HG02642 (cell line): ENCODE data around the gene DISP2.

Experiments
- ATAC-seq: cut with Tn5 transposase; IDR thresholded peaks from one replicate; pipeline ENCODE4 v1.9.1; 2021; ENCODE audit warnings: mild to moderate bottlenecking; ENCODE audit not compliant: unreplicated experiment, poor library complexity

DISP2 gene

DNA sequence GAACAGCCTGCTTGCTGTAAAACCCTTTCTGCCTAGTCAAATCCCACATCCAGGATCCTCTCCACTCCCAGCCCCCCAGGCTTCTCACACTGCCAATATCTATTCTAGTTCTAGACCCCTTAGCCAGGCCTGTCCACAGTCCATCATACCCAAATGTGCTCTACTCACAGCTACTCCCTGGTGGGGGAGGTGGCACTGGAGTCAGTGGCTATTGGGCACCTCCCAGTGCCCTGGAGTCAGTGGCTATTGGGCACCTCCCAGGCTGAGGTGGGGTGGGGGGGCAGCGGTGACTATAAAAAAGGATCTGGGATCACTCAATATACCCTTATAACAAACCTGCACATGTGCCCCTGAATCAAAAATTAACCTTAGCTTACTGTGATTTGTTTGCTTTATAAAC is 773 bp upstream of the DISP2 start:
- ATAC-seq = no peak

DNA sequence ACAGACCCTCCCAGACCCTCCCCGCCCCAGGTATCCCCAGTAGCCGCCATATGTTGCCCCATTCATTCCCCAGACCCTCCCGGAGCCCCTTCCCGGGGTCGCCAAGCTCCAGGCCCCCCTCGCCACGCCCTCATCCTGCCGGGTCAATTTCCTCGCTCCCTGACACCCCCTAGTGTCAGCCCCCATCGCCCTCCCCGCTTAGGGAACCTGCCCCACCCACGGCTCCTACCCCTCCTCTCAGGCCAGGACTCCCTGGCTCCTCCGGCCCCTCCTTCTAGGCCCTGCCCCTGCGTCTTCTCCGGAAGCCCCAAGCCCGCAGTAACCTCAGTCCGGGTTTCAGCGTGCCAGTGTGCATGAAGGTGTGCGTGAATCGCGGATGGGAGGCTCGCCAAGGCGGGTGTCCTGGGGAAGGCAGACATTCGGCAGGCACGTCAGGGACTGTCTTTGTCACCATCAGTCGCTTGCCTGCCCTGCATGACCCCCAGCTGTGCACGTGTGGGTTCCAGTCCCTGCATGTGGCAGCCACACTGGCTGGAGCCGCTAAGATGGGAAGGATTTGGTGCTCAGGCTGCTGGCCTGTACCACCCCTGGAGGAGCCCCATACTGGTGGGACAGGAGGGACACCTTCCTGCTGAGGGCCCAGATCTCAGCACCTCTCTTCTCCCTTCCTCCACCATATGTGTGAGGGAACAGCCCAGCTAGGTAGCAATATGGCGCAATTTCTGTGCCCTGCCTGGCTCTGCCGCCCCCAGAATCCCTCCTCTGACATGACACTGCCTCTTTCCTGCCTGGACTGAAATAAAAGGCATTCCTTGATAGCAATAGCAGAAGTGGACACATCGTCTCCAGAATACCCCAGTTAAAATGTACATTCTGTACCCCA is 693 bp downstream of the DISP2 start:
- ATAC-seq = no peak

DNA sequence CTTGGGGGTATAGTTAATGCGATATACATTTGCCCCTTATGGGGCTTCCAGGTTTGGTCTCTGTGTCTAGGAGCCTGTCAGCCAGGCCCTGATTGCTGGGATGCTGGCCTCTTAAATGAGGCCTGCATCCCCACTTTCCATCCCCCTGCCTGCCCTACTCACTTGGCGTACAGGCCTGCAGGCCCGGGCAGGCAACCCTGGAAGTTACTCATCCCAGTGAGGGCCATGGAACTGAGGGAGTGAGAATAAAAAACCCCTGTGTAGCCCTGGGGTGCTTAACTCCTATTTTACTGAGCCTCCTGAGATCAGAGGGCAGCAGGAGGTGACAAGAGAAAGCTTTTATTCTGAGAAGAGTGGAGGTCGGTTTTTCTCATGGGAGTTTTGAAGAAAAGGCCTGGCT is 2.0 kb downstream of the DISP2 start:
- ATAC-seq = no peak

DNA sequence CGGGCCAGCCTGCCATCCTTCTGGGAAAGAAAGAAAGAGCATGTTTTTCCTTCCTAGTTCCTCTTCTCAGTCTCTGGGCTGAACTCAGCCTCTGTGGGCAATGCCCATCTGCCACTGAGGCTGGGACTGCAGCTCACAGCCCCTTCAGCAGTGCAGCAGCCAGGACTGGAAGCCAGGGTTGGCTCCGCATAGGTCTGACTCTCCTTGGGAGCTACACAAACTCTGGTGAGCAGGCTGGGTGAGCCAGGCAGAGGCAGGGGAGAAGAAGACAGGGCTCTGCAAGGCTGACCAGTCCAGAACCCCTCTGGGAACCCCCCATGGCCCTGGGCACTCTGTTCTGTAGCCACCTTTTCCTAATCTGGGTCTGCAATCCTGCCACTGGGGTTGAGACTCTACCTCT is 3.6 kb downstream of the DISP2 start:
- no peak for ATAC-seq

DNA sequence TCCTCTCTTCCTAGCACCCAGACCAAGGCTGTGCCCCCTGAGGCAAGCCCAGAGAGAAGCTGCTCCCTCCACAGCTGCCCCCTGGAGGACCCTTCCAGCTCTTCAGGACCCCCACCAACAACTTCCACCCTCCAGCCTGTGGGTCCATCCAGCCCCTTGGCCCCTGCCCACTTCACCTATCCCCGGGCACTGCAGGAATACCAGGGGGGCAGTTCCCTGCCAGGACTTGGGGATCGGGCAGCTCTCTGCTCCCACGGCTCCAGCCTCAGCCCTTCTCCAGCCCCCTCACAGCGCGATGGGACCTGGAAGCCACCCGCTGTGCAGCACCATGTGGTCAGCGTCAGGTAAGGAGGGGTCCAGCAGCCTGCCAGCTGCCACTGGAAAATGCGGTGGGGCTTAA is 5.6 kb downstream of the DISP2 start:
- no peak for ATAC-seq

DNA sequence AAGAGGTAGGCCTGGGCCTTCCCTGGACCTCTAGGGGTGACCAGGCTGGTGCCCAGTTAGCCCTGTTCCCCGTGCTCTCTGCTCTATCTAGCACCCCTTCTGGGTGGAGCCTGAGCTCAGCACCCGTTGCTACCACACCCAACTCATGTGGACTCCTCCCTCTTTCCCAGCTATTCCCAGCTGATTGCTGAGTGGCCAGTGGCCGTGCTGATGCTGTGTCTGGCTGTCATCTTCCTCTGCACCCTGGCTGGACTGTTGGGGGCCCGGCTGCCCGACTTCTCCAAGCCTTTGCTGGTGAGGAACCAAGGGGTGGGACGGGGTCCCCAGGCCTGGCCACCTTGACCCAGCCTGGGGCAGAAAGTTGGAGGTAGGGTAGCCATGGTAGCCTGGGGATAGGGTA is 6.2 kb downstream of the DISP2 start:
- no peak for ATAC-seq

DNA sequence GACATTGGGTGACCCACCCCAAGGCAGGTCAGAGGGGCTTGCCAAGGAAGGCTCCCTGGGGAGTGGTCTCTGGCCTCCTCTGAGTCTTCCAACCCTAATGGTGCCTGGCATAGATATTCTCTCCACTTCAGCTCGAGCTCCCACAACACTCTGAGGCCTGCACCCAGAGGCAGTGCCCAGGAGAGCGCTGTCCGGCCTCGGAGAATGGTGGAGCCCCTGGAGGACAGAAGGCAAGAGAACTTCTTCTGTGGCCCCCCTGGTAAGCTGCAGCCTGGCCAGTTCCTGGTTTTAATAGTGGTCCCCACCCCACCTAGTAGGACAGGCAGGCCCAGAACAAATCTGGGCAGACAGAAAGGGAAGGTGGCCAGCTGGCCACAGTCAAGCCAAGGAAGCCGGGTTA is 7.0 kb downstream of the DISP2 start:
- no peak for ATAC-seq

DNA sequence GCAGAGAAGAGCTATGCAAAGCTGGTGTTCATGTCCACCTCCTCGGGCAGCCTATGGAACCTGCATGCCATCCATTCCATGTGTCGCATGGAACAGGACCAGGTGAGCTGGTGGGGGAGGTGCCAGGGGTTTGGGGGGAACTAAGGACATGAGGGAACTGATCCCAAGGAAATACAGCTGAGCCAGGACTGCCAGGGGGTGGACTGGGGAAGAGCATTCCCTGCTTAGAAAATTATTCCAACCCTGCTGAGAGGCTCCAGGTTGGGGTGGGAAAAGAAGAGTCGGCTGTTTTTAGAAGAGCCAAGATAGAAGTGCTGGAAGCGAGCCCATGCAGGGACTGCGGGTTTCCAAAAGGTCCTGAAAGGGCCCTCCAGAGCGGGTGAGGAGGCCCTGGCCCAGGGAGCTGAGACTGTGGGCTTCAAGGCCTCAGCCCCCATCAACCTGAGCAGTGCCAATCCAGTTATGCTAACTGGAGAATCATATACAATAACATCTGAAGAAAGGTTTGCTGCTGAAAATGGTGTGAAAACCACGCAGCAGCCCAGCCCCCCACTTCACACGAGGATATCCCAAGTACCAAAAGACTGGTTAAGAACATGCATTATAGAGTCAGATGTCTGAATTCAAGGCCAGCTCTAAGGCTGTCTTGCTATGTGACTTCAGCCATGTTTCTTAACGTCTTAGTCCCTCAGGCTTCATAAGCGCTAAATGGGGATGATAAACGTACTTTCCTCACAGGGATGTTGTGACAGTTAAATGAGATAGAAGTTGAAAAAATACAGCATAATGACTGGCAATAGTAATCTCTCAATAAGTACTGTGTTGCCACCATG is 7.8 kb downstream of the DISP2 start:
- ATAC-seq = no peak

DNA sequence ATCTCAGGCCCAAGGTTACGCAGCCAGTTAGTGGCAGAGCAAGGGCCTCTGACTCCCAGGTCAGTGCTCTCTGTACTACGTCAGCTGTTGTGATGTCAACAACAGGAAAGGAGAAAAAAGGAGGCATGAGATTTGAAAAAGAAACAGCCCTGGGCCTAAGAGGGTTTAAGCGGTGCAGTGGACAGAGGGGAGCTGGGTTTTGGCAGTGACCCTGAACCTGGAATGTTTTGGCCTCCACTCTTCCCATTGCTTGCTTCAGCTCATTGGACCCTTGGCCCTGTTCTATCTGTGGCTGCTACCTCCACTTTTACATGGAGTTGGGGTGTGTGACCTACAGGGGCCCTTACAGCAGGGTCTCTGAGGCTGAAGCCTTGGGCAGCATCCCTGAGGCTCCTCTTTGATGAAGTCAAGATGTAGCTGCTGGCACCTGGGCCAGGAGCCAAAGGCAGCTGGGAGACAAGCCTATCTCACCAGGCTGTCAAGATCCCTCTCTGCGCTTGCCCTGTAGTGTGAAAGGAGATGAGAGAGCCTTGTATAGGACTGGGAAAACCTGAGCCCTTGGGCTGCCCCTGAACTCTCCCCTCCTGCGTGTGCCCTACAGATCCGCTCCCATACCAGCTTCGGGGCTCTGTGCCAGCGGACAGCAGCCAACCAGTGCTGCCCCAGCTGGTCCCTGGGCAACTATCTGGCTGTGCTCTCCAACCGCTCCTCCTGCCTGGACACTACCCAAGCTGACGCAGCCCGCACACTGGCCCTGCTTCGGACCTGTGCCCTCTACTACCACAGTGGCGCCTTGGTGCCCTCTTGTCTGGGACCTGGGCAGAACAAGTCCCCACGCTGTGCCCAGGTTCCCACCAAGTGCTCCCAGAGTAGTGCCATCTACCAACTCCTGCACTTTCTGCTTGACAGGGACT is 8.7 kb downstream of the DISP2 start:
- no peak for ATAC-seq

DNA sequence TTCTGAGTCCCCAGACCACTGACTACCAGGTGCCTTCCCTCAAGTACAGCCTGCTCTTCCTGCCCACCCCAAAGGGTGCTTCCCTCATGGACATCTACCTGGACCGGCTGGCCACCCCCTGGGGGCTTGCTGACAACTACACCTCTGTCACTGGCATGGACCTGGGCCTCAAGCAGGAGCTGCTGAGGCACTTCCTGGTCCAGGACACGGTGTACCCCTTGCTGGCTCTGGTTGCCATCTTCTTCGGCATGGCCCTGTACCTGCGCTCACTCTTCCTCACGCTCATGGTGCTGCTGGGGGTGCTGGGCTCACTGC is 9.3 kb downstream of the DISP2 start:
- no peak for ATAC-seq

DNA sequence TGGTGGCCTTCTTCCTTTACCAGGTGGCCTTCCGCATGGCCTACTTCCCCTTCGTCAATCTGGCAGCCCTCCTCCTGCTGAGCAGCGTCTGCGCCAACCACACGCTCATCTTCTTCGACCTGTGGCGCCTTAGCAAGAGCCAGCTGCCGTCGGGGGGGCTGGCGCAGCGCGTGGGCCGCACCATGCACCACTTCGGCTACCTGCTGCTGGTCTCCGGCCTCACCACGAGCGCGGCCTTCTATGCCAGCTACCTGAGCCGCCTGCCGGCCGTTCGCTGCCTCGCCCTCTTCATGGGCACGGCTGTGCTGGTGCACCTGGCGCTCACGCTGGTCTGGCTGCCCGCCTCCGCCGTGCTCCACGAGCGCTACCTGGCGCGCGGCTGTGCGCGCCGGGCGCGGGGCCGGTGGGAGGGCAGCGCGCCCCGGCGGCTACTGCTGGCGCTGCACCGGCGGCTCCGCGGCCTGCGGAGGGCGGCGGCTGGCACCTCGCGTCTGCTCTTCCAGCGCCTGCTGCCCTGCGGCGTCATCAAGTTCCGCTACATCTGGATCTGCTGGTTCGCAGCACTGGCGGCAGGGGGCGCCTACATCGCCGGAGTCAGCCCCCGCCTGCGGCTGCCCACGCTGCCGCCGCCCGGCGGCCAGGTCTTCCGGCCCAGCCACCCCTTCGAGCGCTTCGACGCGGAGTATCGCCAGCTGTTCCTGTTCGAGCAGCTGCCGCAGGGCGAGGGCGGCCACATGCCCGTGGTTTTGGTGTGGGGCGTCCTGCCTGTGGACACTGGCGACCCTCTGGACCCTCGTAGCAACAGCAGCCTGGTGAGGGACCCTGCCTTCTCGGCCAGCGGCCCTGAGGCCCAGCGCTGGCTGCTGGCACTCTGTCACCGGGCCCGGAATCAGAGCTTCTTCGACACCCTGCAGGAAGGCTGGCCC is 9.9 kb downstream of the DISP2 start:
- peak; percentile 75 for ATAC-seq

DNA sequence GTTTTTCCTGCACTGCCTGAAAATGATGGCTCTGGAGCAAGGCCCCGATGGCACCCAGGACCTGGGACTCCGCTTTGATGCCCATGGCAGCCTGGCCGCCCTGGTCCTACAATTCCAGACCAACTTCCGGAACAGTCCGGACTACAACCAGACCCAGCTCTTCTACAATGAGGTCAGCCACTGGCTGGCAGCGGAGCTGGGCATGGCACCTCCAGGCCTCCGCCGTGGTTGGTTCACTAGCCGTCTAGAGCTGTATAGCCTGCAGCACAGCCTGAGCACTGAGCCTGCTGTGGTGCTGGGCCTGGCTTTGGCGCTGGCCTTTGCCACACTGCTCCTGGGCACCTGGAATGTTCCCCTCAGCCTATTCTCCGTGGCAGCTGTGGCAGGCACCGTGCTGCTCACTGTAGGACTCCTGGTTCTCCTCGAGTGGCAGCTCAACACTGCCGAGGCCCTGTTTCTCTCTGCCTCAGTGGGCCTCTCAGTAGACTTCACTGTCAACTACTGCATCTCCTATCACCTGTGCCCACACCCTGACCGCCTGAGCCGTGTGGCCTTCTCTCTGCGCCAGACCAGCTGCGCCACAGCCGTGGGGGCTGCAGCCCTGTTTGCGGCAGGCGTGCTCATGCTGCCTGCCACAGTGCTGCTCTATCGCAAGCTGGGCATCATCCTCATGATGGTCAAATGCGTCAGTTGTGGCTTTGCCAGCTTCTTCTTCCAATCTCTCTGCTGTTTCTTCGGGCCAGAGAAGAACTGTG is 10.9 kb downstream of the DISP2 start:
- ATAC-seq = no peak

DNA sequence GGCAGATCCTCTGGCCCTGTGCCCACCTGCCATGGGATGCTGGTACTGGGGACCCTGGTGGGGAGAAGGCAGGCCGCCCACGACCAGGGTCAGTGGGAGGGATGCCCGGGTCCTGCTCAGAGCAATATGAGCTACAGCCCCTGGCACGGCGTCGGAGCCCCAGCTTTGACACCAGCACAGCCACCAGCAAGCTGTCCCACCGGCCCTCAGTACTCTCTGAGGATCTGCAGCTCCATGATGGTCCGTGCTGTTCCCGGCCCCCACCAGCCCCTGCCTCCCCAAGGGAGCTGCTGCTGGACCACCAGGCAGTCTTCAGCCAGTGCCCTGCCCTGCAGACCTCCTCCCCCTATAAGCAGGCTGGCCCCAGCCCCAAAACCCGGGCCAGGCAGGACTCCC is 11.5 kb downstream of the DISP2 start:
- ATAC-seq = no peak

DNA sequence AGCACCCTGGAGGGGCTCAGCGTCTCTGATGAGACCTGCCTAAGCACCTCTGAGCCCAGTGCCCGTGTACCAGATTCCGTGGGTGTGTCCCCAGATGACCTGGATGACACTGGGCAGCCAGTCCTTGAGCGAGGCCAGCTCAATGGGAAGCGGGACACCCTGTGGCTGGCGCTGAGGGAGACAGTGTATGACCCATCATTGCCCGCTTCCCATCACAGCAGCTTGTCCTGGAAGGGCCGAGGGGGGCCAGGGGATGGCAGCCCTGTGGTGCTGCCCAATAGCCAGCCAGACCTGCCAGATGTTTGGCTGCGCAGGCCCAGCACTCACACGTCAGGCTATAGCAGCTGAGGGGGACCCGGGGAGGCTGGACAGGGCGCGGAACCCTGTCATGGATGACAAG is 12.0 kb downstream of the DISP2 start:
- ATAC-seq = no peak

DNA sequence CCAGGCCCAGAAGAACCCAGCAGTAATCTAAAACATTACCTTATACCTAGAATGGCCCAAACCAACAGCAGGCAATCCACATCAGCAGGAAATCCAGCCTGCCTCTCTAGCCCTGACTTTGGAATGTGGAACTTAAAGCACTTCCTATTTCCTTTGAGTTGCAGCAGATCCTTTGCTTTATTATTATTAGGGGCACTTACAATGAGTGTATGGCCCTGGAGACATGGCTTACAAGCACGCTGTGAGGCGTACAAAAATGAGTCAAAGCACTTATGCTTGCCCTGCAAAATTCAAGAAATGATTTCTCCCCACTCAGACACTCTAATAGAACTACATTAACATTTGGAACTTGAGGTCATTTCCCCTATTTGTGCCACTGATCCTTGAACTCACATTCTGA is 15.0 kb downstream of the DISP2 start:
- ATAC-seq = no peak

DNA sequence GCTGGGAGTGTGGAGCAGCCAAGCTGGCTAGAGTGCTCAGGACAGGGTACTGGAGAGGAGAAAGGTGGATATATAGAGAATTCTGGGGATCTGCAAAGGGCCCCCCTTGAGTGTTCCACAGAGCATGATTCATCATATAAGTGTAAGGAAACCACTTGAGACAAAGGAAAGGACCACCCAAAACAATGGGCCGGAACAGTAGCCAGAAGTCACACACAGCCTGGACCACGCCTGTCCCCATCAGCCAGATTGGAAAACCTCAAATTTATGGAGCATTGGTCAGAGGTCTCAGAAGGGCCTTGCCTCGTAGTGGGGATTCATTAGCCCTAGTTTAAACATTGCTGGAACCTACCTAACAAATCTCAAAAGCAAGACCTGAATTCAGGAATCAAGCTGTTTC is 19.6 kb downstream of the DISP2 start:
- ATAC-seq = no peak

DNA sequence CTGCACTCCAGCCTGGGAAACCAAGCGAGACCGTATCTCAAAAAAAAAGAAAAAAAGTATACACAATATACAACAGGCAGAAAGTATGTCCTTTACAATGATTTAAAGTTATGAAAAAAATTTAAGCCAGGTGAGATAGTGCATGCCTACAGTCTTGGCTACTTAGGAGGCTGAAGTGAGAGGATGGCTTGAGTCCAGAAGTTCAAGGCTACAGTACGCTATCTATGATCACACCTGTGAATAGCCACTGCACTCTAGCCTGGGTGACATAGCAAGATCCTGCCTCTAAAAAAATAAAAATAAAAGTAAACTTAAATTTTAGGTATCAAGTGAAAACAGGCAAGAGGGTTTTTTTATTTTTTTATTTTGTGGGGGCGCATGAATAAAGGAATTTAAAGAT is 21.4 kb downstream of the DISP2 start:
- ATAC-seq = no peak

DNA sequence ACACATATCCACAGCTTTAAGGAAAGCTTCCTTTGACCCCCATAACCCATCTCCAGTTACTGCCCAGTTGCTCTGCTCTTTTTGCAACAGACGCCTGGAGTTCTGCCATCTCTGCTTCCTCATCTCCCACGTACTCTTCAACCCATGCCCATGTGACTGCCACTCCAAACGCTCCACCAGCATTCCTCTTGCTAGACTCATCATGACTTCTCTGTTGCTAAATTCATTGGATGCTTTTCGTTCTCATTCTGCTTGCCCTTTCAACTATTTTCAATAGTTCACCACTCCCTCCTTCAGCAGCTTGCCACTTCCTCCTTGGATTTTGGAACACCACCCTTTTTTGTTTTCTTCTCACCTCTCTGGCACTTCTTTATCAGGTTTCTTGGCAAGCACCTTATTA is 21.8 kb downstream of the DISP2 start:
- no peak for ATAC-seq

DNA sequence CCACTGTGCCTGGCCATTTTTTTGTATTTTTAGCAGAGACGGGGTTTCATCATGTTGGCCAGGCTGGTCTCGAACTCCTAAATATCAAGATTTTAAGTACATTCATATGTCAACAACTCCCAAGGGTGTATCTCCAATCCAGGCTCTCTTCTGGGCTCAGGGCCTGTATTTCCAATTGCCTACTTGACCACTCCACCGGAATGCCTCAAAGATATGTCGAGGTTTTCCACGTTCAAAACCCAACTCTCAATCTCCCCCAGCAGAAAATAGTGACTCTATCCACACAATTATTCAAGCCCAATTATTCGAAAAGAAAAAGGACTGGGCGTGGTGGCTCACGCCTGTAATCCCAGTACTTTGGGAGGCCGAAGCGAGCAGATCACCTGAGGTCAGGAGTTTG is 22.6 kb downstream of the DISP2 start:
- no peak for ATAC-seq
